Calu3 (cell line): ENCODE measurements around the gene MEGF8. TPM values are rescaled to one million over a fixed set of nuclear protein-coding genes. Genes with fewer than 3 reads are reported as not detected.

ENCODE experiments used
- BruUV-seq: library from RNA; stranded (reverse); fragments of 400-500 nt; replicated peaks from 2 replicates; lab custom pipeline; 2021; lab: Mats Ljungman, UMichigan
- CTCF ChIA-PET: fragments of 300-600 bp; sonication (Branson Sonifier 250); formaldehyde crosslinking; loops from one replicate; lab custom pipeline; 2022; ENCODE audit warnings: antibody characterized with exemption; lab: Charles Lee
- DNase-seq: peaks from one replicate; pipeline ENCODE4 v3.0.0; 2022
- H3K27ac Mint-ChIP-seq: one replicate; pipeline ENCODE4 v1.8.0; 2022; ENCODE audit warnings: mixed read lengths; ENCODE audit not compliant: unreplicated experiment
- H3K27me3 Mint-ChIP-seq: one replicate; pipeline ENCODE4 v1.8.0; 2022; ENCODE audit warnings: mixed read lengths; ENCODE audit not compliant: unreplicated experiment
- H3K36me3 Mint-ChIP-seq: one replicate; pipeline ENCODE4 v1.8.0; 2022; ENCODE audit warnings: mild to moderate bottlenecking, moderate library complexity, mixed read lengths; ENCODE audit not compliant: insufficient read depth, unreplicated experiment
- H3K4me1 Mint-ChIP-seq: one replicate; pipeline ENCODE4 v1.8.0; 2022; ENCODE audit warnings: mild to moderate bottlenecking, low read depth, mixed read lengths; ENCODE audit not compliant: unreplicated experiment
- H3K4me3 Mint-ChIP-seq: one replicate; pipeline ENCODE4 v1.8.0; 2022; ENCODE audit warnings: mild to moderate bottlenecking, low read depth, moderate library complexity, mixed read lengths; ENCODE audit not compliant: unreplicated experiment
- H3K9me3 Mint-ChIP-seq: one replicate; pipeline ENCODE4 v1.8.0; 2022; ENCODE audit warnings: low read depth, mixed read lengths; ENCODE audit not compliant: unreplicated experiment
- intact Hi-C: fragments of 100-400 bp; cut with micrococcal nuclease; formaldehyde crosslinking; loops from one replicate; pipeline ENCODE4 v1.10.0; 2022; ENCODE audit not compliant: unreplicated experiment
- total RNA-seq: library from RNA; stranded (reverse); gene quantifications from 2 replicates; pipeline ENCODE4 v1.2.3, GENCODE V29; 2022
- TF ChIP-seq, protein P1 (sequence below): fragments of 200-600 bp; IDR thresholded peaks from one replicate; pipeline ENCODE4 v1.8.0; 2022; ENCODE audit warnings: antibody characterized with exemption; ENCODE audit not compliant: unreplicated experiment

The MEGF8 gene
- total RNA-seq, 1 experiment from 2014 or later, result 35.0 TPM

DNA sequence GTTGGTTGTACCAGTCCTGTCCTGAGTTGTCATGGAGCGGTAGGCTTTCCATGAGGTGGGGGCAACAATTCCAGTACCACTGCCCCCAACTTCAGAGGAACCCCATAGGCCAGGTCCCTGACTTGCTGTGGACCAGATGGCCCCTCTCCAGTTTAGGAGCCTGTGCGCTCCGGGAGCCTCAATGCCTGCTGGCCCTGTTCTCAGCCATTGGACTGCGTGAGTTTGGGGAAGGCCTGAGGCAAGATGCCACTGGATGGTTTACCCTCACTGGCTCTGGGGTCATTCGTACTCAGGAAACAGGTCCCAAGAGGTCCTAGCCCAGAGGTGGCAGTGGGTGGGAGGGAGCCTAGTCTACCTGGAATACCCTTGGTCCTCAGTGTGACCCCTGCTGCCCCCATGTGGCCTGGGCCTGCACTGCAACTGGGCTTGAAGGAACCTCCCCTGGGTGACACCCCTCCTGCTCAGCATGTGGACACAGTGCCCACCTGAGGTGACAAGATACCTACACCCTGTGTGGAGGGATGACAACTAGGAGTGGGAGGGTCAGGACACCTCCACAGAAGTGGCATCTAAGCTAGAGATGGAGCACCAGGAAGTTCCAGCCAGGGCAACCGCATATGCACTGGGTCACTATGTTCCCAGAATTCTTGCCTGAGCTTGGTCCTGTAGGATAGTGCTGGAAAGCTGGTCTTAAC, 29.5 kb upstream of the MEGF8 start:
- TF ChIP-seq, protein P1, sequence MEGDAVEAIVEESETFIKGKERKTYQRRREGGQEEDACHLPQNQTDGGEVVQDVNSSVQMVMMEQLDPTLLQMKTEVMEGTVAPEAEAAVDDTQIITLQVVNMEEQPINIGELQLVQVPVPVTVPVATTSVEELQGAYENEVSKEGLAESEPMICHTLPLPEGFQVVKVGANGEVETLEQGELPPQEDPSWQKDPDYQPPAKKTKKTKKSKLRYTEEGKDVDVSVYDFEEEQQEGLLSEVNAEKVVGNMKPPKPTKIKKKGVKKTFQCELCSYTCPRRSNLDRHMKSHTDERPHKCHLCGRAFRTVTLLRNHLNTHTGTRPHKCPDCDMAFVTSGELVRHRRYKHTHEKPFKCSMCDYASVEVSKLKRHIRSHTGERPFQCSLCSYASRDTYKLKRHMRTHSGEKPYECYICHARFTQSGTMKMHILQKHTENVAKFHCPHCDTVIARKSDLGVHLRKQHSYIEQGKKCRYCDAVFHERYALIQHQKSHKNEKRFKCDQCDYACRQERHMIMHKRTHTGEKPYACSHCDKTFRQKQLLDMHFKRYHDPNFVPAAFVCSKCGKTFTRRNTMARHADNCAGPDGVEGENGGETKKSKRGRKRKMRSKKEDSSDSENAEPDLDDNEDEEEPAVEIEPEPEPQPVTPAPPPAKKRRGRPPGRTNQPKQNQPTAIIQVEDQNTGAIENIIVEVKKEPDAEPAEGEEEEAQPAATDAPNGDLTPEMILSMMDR, result peak; percentile 99
- Mint-ChIP-seq H3K9me3 (no peaks in the 10 kb centered on the region), H3K4me1 (peaks cover 11% of the 10 kb centered on the region), H3K4me3 (no peak overlapping the region), H3K27me3 (no peaks in the 10 kb centered on the region), H3K36me3 (peaks cover 52% of the 10 kb centered on the region), H3K27ac (no peak overlapping the region)
- CTCF ChIA-PET, result no interaction called here
- DNase-seq, result peak; percentile 97
- no TSS peak for BruUV-seq
- intact Hi-C loops, result no loop called here

DNA sequence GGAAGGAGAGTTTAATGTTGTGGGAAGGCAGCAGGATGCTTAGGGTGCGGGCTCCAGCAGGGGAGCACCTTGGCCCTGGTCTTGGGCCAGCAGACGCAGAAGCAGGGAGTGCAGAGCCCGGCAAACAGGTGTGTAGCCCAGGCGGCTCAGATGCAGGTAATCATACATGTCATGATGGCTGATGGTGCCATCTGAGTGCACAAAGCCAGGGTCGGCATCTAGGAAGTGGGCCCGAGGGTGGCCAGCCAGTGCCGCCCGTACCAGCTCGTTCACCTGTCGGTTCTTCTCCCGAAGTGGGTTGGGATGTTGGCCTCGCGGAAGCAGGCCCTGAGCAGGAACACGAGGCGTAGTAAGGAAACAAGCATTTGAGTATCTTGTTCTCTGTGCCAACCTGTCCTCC, 28.4 kb upstream of the MEGF8 start:
- intact Hi-C loops, result no loop called here
- peaks cover 2% of the 10 kb centered on the region for H3K4me1 Mint-ChIP-seq
- DNase-seq, result no peak
- CTCF ChIA-PET, result no interaction called here
- no peak overlapping the region for H3K27ac Mint-ChIP-seq
- BruUV-seq, result no TSS peak
- H3K9me3 Mint-ChIP-seq, result no peaks in the 10 kb centered on the region
- TF ChIP-seq, protein P1, result no peak
- H3K27me3 Mint-ChIP-seq, result no peaks in the 10 kb centered on the region
- H3K4me3 Mint-ChIP-seq, result no peak overlapping the region
- peaks cover 49% of the 10 kb centered on the region for H3K36me3 Mint-ChIP-seq

DNA sequence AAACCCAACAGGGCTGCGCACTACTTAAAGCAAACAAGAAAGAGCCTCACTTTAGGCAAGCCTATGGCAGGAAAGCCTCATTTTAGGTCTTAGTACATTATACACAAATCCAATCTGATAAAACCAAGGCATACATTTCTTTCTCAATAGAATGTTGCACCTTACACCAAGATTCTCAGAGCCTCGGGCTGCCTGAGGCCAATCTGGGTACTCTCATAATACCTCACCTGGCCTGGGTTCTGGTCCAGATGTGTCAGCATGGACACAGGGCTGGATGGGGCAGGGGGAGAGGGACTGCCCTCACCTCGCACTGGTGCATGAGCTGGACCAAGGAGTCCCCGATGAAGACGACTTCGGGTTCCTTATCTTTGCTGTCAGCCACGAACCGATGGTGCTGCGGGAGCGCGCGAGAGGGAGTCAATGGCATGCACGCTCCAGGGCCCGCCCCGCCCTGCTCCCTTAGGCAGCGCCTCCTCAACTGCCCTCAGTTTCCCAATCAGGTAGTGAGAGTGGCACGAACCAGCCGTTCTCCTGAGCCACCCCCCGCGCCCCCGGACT, 23.7 kb upstream of the MEGF8 start, which contains the start of gene PRR19:
TSS of gene PRR19 (plus strand) at position 487 of the 558 bp plus-strand sequence. CDS start 7,453 bp downstream, outside the sequence.
- H3K4me3 Mint-ChIP-seq, result peak within 1 kb of the TSS; percentile 97
- intact Hi-C loops, result no loop called here
- no peaks in the 10 kb centered on the region for H3K27me3 Mint-ChIP-seq
- peaks cover 23% of the 10 kb centered on the region for H3K36me3 Mint-ChIP-seq
- peaks cover 13% of the 10 kb centered on the region for H3K4me1 Mint-ChIP-seq
- no peaks in the 10 kb centered on the region for H3K9me3 Mint-ChIP-seq
- peak within 1 kb of the TSS; percentile 79 for H3K27ac Mint-ChIP-seq
- TF ChIP-seq, protein P1, result no peak
- TSS peak; percentile 76 for BruUV-seq
- CTCF ChIA-PET, result interaction anchor here (0.6 to 1.3 kb wide), 8 partner anchors 22 to 218 kb away, joined by 3 to 7 read pairs (median 4); partner anchors contain the start of gene GSK3A
- DNase-seq, result no peak

DNA sequence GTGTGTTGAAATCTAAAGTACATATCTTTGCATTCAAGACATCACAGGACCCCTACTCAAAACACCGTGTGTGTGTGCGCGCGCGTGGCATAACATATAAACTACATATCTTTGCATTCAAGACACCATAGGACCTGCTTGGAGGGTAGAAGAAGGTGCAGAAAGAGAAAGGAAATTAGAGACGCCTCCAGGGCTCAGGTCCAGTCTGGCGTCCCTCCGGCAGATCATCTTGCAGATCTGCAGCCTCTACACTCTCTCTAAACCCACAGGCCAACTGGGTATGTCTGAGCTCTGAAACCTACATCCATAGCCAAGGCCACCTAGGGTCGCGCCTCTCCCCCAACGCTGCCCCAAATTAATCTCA, 22.4 kb upstream of the MEGF8 start:
- CTCF ChIA-PET, result interaction anchor here (1.3 kb wide), 2 partner anchors 24 to 60 kb away, joined by 3 to 5 read pairs; partner anchors contain the start of gene GSK3A
- Mint-ChIP-seq H3K4me1 (peaks cover 13% of the 10 kb centered on the region), H3K36me3 (peaks cover 19% of the 10 kb centered on the region), H3K9me3 (no peaks in the 10 kb centered on the region), H3K27me3 (no peaks in the 10 kb centered on the region), H3K27ac (peak overlapping the region; percentile 79), H3K4me3 (peak overlapping the region; percentile 97)
- TF ChIP-seq, protein P1, result no peak
- no peak for DNase-seq
- intact Hi-C loops, result no loop called here
- BruUV-seq, result no TSS peak
